GM23338 (cell line): ENCODE measurements around the gene ARFIP2. TPM values are rescaled to one million over a fixed set of nuclear protein-coding genes. Genes with fewer than 3 reads are reported as not detected.

Experiments used
- ATAC-seq: fragments of 200-7000 bp; cut with Tn5 transposase; 3 replicates; pipeline ENCODE4 v1.9.1; 2020
- DNase-seq: peaks from one replicate; pipeline ENCODE4 v3.0.0-alpha.2; 2015; ENCODE audit warnings: low spot score
- H2AFZ ChIP-seq: fragments of 200-600 bp; sonication (generic); 2 replicates; pipeline ENCODE4 v1.8.0; 2016; ENCODE audit warnings: antibody characterized with exemption, mild to moderate bottlenecking, moderate library complexity
- H3F3A ChIP-seq: fragments of 200-600 bp; sonication (generic); replicated peaks from 2 replicates; pipeline ENCODE4 v1.8.0; 2017; ENCODE audit warnings: antibody characterized with exemption, mixed run types, low read depth
- H3K27ac ChIP-seq: fragments of 200-600 bp; sonication (generic); 2 replicates; pipeline ENCODE4 v1.6.1; 2016; ENCODE audit warnings: low read depth
- H3K27me3 ChIP-seq: fragments of 200-600 bp; sonication (generic); 2 replicates; pipeline ENCODE4 v1.8.0; 2016; ENCODE audit warnings: mild to moderate bottlenecking, mixed run types, moderate library complexity; ENCODE audit not compliant: insufficient read depth
- H3K36me3 ChIP-seq: fragments of 200-600 bp; sonication (generic); 2 replicates; pipeline ENCODE4 v1.8.0; 2016; ENCODE audit warnings: mild to moderate bottlenecking; ENCODE audit not compliant: insufficient read depth
- H3K4me1 ChIP-seq: fragments of 200-600 bp; sonication (generic); 2 replicates; pipeline ENCODE4 v1.8.0; 2016; ENCODE audit warnings: mild to moderate bottlenecking, moderate library complexity; ENCODE audit not compliant: insufficient read depth
- H3K4me2 ChIP-seq: fragments of 200-600 bp; sonication (generic); 2 replicates; pipeline ENCODE4 v1.7.1; 2017; ENCODE audit warnings: mixed run types
- H3K4me3 ChIP-seq: fragments of 200-600 bp; sonication (generic); 2 replicates; pipeline ENCODE4 v1.6.1; 2016; ENCODE audit warnings: mixed run types
- H3K79me2 ChIP-seq: fragments of 200-600 bp; sonication (generic); replicated peaks from 2 replicates; pipeline ENCODE4 v1.8.0; 2017; ENCODE audit warnings: mild to moderate bottlenecking; ENCODE audit not compliant: insufficient read depth
- H3K9me2 ChIP-seq: fragments of 200-600 bp; sonication (generic); 2 replicates; pipeline ENCODE4 v1.8.0; 2017; ENCODE audit not compliant: insufficient read depth
- H4K20me1 ChIP-seq: fragments of 200-600 bp; sonication (generic); replicated peaks from 2 replicates; pipeline ENCODE4 v1.8.0; 2017; ENCODE audit warnings: mild to moderate bottlenecking; ENCODE audit not compliant: insufficient read depth
- H3K27ac Mint-ChIP-seq: 2 replicates; pipeline ENCODE4 v1.8.0; 2020; ENCODE audit warnings: inconsistent platforms, mild to moderate bottlenecking, moderate library complexity, mixed read lengths
- H3K27me3 Mint-ChIP-seq: 3 replicates; pipeline ENCODE4 v1.8.0; 2022; ENCODE audit warnings: low read depth, mild to moderate bottlenecking, moderate library complexity, mixed read lengths, inconsistent platforms; ENCODE audit not compliant: insufficient read depth, poor library complexity
- H3K36me3 Mint-ChIP-seq: 3 replicates; pipeline ENCODE4 v1.8.0; 2021; ENCODE audit warnings: low read depth, mild to moderate bottlenecking, inconsistent platforms, moderate library complexity, mixed read lengths
- H3K4me1 Mint-ChIP-seq: 3 replicates; pipeline ENCODE4 v1.8.0; 2020; ENCODE audit warnings: mild to moderate bottlenecking, inconsistent platforms, mixed read lengths
- H3K4me3 Mint-ChIP-seq: 3 replicates; pipeline ENCODE4 v1.8.0; 2021; ENCODE audit warnings: moderate library complexity, mild to moderate bottlenecking, inconsistent platforms, mixed read lengths
- H3K9me3 Mint-ChIP-seq: 3 replicates; pipeline ENCODE4 v1.8.0; 2020; ENCODE audit warnings: moderate library complexity, mild to moderate bottlenecking, inconsistent platforms, mixed read lengths
- CREB1 ChIP-seq: fragments of 250-450 bp; sonication (Bioruptor Pico); IDR thresholded peaks from 2 replicates; pipeline ENCODE4 v1.5.0; 2020; ENCODE audit warnings: low read depth, mild to moderate bottlenecking, moderate library complexity
- EZH2phosphoT487 ChIP-seq: fragments of 200-600 bp; sonication (generic); IDR thresholded peaks from one replicate; pipeline ENCODE4 v1.8.1; 2018; ENCODE audit warnings: antibody characterized with exemption; ENCODE audit not compliant: unreplicated experiment
- POLR2AphosphoS5 ChIP-seq: IDR thresholded peaks from 2 replicates; pipeline ENCODE4 v1.6.1; 2016; ENCODE audit warnings: antibody characterized with exemption, low read depth
- STAT1 ChIP-seq: IDR thresholded peaks from one replicate; pipeline ENCODE4 v1.6.1; 2016; ENCODE audit warnings: antibody characterized with exemption; ENCODE audit not compliant: unreplicated experiment
- ZNF114 ChIP-seq: fragments of 250-450 bp; sonication (Bioruptor Pico); IDR thresholded peaks from 2 replicates; pipeline ENCODE4 v1.5.0; 2020; ENCODE audit warnings: mild to moderate bottlenecking, moderate library complexity
- ZNF331 ChIP-seq: fragments of 250-450 bp; sonication (Bioruptor Pico); IDR thresholded peaks from 2 replicates; pipeline ENCODE4 v1.5.0; 2020; ENCODE audit warnings: low read depth, mild to moderate bottlenecking, moderate library complexity
- polyA plus RNA-seq: library from polyadenylated mRNA; unstranded; fragments of >200 nt; fragmentation: Nextera tagmentation; extraction: Ambion mirVana; gene quantifications from 2 replicates; pipeline ENCODE4 v1.2.1, GENCODE V29; 2016
- total RNA-seq: library from RNA; depleted of rRNA; stranded (reverse); fragments of >200 nt; shearing (Covaris generic); gene quantifications from 2 replicates; pipeline ENCODE4 v1.2.3, GENCODE V29; 2014
- TF ChIP-seq, protein P1 (sequence below), 2 experiments: fragments of 200-600 bp in 1 of 2; sonication (generic) in 1 of 2; conservative IDR thresholded peaks; 2 replicates each; pipeline versions ENCODE4 v1.5.1 to v1.6.1; 2016 to 2017; ENCODE audit warnings: antibody characterized with exemption in 2 of 2, low read depth in 2 of 2, mild to moderate bottlenecking in 2 of 2, moderate library complexity in 1 of 2
- TF ChIP-seq, protein P2 (sequence below): IDR thresholded peaks from one replicate; pipeline ENCODE4 v1.6.1; 2018; ENCODE audit warnings: antibody characterized with exemption; ENCODE audit not compliant: unreplicated experiment
- TF ChIP-seq, protein P3 (sequence below): IDR thresholded peaks from 2 replicates; pipeline ENCODE4 v1.6.1; 2016; ENCODE audit warnings: antibody characterized with exemption
- TF ChIP-seq, protein P4 (sequence below): fragments of 250-450 bp; sonication (Bioruptor Pico); IDR thresholded peaks from 2 replicates; pipeline ENCODE4 v1.5.0; 2020; ENCODE audit warnings: mild to moderate bottlenecking, moderate library complexity

The ARFIP2 gene
- total and polyA plus RNA-seq, 2 experiments from 2014 or later, result 35.4 to 61.5 TPM

DNA sequence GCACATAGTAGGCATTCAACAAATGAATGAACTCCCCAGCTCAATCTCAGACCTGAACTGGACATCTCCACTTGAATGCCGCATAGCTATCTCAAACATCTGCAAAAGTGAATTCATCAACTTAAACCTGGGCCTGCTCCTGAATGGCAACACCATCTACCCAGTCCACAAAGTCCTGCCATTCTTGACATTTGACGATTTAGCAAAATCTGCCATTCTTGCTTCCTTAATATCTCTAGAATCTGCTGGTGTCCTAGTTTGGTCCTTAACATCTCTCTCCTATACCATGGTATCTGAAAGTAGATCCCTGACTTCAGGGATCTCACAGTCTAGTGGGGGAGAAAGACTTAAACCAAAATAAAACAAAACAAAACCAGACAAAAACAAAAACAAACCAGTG lies 28.0 kb downstream of the ARFIP2 start (continued):
- TF ChIP-seq, protein P1, sequence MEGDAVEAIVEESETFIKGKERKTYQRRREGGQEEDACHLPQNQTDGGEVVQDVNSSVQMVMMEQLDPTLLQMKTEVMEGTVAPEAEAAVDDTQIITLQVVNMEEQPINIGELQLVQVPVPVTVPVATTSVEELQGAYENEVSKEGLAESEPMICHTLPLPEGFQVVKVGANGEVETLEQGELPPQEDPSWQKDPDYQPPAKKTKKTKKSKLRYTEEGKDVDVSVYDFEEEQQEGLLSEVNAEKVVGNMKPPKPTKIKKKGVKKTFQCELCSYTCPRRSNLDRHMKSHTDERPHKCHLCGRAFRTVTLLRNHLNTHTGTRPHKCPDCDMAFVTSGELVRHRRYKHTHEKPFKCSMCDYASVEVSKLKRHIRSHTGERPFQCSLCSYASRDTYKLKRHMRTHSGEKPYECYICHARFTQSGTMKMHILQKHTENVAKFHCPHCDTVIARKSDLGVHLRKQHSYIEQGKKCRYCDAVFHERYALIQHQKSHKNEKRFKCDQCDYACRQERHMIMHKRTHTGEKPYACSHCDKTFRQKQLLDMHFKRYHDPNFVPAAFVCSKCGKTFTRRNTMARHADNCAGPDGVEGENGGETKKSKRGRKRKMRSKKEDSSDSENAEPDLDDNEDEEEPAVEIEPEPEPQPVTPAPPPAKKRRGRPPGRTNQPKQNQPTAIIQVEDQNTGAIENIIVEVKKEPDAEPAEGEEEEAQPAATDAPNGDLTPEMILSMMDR (conservative IDR thresholded peaks at IDR 0.05; ENCODE audit: low read depth in 2 of 2), result no peak
- TF ChIP-seq ZNF331 (CRISPR knock-in tag) (no peak), POLR2AphosphoS5 (no peak), CREB1 (CRISPR knock-in tag) (no peak), ZNF114 (CRISPR knock-in tag) (no peak), STAT1 (no peak)
- TF ChIP-seq, protein P2, sequence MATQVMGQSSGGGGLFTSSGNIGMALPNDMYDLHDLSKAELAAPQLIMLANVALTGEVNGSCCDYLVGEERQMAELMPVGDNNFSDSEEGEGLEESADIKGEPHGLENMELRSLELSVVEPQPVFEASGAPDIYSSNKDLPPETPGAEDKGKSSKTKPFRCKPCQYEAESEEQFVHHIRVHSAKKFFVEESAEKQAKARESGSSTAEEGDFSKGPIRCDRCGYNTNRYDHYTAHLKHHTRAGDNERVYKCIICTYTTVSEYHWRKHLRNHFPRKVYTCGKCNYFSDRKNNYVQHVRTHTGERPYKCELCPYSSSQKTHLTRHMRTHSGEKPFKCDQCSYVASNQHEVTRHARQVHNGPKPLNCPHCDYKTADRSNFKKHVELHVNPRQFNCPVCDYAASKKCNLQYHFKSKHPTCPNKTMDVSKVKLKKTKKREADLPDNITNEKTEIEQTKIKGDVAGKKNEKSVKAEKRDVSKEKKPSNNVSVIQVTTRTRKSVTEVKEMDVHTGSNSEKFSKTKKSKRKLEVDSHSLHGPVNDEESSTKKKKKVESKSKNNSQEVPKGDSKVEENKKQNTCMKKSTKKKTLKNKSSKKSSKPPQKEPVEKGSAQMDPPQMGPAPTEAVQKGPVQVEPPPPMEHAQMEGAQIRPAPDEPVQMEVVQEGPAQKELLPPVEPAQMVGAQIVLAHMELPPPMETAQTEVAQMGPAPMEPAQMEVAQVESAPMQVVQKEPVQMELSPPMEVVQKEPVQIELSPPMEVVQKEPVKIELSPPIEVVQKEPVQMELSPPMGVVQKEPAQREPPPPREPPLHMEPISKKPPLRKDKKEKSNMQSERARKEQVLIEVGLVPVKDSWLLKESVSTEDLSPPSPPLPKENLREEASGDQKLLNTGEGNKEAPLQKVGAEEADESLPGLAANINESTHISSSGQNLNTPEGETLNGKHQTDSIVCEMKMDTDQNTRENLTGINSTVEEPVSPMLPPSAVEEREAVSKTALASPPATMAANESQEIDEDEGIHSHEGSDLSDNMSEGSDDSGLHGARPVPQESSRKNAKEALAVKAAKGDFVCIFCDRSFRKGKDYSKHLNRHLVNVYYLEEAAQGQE, result no peak

DNA sequence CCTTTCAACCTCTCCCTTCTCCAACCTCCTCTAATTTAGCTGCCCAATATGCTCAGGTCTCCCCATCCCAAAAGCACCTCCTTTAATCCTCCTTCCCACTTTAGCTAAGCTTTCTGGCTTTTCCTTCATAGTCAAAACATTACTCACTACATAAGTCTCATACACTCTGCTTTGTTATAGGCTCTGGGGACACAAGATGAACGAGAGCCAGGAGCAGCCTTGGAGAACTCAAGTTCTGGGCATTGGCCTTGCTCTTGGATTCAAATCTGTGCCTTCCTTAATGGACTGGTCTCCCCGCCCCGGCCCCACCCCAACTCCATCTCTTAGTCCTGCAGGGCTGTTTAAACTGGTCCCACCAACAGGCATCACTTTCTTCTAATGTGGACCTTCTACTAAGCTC lies 28.9 kb downstream of the ARFIP2 start:
- H3K4me1 ChIP-seq, result no peaks in the 10 kb centered on the region
- Mint-ChIP-seq H3K27ac (no peak overlapping the region), H3K27me3 (no peaks in the 10 kb centered on the region), H3K4me3 (no peak overlapping the region), H3K9me3 (no peaks in the 10 kb centered on the region), H3K36me3 (no peaks in the 10 kb centered on the region), H3K4me1 (no peaks in the 10 kb centered on the region)
- H3K4me2 ChIP-seq, result no peak overlapping the region
- no peaks in the 10 kb centered on the region for H3K27me3 ChIP-seq
- ATAC-seq (no peak), DNase-seq (no peak)
- H4K20me1 ChIP-seq, result no peaks in the 10 kb centered on the region
- no peak overlapping the region for H3K4me3 ChIP-seq
- H2AFZ ChIP-seq, result no peak overlapping the region
- no peaks in the 10 kb centered on the region for H3F3A ChIP-seq
- 0 out of 2 replicates have a peak, but pooled peaks cover 3% of the 10 kb centered on the region for H3K36me3 ChIP-seq
- H3K9me2 ChIP-seq, result no peaks in the 10 kb centered on the region
- H3K27ac ChIP-seq, result no peak overlapping the region
- no peaks in the 10 kb centered on the region for H3K79me2 ChIP-seq
- TF ChIP-seq, protein P3, sequence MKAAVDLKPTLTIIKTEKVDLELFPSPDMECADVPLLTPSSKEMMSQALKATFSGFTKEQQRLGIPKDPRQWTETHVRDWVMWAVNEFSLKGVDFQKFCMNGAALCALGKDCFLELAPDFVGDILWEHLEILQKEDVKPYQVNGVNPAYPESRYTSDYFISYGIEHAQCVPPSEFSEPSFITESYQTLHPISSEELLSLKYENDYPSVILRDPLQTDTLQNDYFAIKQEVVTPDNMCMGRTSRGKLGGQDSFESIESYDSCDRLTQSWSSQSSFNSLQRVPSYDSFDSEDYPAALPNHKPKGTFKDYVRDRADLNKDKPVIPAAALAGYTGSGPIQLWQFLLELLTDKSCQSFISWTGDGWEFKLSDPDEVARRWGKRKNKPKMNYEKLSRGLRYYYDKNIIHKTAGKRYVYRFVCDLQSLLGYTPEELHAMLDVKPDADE, result no peak
- TF ChIP-seq, protein P4, sequence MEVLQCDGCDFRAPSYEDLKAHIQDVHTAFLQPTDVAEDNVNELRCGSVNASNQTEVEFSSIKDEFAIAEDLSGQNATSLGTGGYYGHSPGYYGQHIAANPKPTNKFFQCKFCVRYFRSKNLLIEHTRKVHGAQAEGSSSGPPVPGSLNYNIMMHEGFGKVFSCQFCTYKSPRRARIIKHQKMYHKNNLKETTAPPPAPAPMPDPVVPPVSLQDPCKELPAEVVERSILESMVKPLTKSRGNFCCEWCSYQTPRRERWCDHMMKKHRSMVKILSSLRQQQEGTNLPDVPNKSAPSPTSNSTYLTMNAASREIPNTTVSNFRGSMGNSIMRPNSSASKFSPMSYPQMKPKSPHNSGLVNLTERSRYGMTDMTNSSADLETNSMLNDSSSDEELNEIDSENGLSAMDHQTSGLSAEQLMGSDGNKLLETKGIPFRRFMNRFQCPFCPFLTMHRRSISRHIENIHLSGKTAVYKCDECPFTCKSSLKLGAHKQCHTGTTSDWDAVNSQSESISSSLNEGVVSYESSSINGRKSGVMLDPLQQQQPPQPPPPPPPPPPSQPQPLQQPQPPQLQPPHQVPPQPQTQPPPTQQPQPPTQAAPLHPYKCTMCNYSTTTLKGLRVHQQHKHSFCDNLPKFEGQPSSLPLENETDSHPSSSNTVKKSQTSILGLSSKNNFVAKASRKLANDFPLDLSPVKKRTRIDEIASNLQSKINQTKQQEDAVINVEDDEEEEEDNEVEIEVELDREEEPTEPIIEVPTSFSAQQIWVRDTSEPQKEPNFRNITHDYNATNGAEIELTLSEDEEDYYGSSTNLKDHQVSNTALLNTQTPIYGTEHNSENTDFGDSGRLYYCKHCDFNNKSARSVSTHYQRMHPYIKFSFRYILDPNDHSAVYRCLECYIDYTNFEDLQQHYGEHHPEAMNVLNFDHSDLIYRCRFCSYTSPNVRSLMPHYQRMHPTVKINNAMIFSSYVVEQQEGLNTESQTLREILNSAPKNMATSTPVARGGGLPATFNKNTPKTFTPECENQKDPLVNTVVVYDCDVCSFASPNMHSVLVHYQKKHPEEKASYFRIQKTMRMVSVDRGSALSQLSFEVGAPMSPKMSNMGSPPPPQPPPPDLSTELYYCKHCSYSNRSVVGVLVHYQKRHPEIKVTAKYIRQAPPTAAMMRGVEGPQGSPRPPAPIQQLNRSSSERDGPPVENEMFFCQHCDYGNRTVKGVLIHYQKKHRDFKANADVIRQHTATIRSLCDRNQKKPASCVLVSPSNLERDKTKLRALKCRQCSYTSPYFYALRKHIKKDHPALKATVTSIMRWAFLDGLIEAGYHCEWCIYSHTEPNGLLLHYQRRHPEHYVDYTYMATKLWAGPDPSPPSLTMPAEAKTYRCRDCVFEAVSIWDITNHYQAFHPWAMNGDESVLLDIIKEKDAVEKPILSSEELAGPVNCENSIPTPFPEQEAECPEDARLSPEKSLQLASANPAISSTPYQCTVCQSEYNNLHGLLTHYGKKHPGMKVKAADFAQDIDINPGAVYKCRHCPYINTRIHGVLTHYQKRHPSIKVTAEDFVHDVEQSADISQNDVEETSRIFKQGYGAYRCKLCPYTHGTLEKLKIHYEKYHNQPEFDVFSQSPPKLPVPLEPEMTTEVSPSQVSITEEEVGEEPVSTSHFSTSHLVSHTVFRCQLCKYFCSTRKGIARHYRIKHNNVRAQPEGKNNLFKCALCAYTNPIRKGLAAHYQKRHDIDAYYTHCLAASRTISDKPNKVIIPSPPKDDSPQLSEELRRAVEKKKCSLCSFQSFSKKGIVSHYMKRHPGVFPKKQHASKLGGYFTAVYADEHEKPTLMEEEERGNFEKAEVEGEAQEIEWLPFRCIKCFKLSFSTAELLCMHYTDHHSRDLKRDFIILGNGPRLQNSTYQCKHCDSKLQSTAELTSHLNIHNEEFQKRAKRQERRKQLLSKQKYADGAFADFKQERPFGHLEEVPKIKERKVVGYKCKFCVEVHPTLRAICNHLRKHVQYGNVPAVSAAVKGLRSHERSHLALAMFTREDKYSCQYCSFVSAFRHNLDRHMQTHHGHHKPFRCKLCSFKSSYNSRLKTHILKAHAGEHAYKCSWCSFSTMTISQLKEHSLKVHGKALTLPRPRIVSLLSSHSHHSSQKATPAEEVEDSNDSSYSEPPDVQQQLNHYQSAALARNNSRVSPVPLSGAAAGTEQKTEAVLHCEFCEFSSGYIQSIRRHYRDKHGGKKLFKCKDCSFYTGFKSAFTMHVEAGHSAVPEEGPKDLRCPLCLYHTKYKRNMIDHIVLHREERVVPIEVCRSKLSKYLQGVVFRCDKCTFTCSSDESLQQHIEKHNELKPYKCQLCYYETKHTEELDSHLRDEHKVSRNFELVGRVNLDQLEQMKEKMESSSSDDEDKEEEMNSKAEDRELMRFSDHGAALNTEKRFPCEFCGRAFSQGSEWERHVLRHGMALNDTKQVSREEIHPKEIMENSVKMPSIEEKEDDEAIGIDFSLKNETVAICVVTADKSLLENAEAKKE (CRISPR knock-in tag), result no peak
- no peak for TF ChIP-seq EZH2phosphoT487
